GM12878 (cell line): ENCODE measurements around the gene SP1. TPM values are rescaled to one million over a fixed set of nuclear protein-coding genes. Genes with fewer than 3 reads are reported as not detected.

Experiments
- ATAC-seq: fragments of 200-7000 bp; cut with Tn5 transposase; 3 replicates; pipeline ENCODE4 v1.9.1; 2020; ENCODE audit warnings: mild to moderate bottlenecking, moderate library complexity
- Bru-seq: library from RNA; stranded (reverse); fragments of 400-500 nt; gene quantifications from one replicate; lab custom pipeline; 2021; lab: Mats Ljungman, UMichigan
- BruChase-seq, 2 experiments: library from RNA; stranded (reverse); fragments of 400-500 nt; gene quantifications; one replicate each; lab custom pipeline; 2021; lab: Mats Ljungman, UMichigan
- BruUV-seq: library from RNA; stranded (reverse); fragments of 400-500 nt; replicated peaks from 2 replicates; lab custom pipeline; 2021; lab: Mats Ljungman, UMichigan
- CTCF ChIA-PET: fragments of 300-600 bp; sonication (Branson Sonifier 250); formaldehyde crosslinking; extraction: SDS; loops from one replicate; lab custom pipeline; 2021; ENCODE audit warnings: inconsistent platforms; lab: Yijun Ruan, JAX
- POLR2A ChIA-PET: fragments of 350-600 bp; formaldehyde crosslinking; extraction: SDS; loops from one replicate; lab custom pipeline; 2021; ENCODE audit warnings: inconsistent platforms; lab: Charles Lee
- RAD21 ChIA-PET: fragments of 300-600 bp; sonication (Branson Sonifier 250); formaldehyde crosslinking; loops from one replicate; lab custom pipeline; 2023; ENCODE audit warnings: antibody characterized with exemption; ENCODE audit not compliant: unreplicated experiment; lab: Charles Lee
- SMC1A ChIA-PET: fragments of 300-600 bp; sonication (Branson Sonifier 250); formaldehyde crosslinking; loops from one replicate; lab custom pipeline; 2023; ENCODE audit not compliant: unreplicated experiment, uncharacterized antibody; lab: Charles Lee
- DNase-seq: peaks from one replicate; pipeline ENCODE4 v3.0.0-alpha.2; 2011; ENCODE audit warnings: low read depth, low spot score
- FAIRE-seq: peaks from 3 replicates; lab custom pipeline; 2011; peaks lifted over from hg19 to GRCh38; lab: Jason Lieb, UNC
- H2AFZ ChIP-seq: 2 replicates; pipeline ENCODE4 v1.6.0; 2011; ENCODE audit warnings: low read depth, low read length, control low read depth; ENCODE audit not compliant: control insufficient read depth
- H3K27ac ChIP-seq: 2 replicates; pipeline ENCODE4 v1.5.1; 2011; ENCODE audit warnings: control low read depth; ENCODE audit not compliant: control insufficient read depth, insufficient read depth
- H3K27me3 ChIP-seq, 2 experiments: replicated peaks in 1 of 2; 2 replicates each; pipeline versions ENCODE4 v1.6.0 to v1.6.1; 2011; ENCODE audit warnings: low read length in 1 of 2; ENCODE audit not compliant: control insufficient read depth in 2 of 2, insufficient read depth in 2 of 2
- H3K36me3 ChIP-seq, 2 experiments: 2 replicates each; pipeline ENCODE4 v1.5.1; 2011; ENCODE audit warnings: low read length in 1 of 2; ENCODE audit not compliant: control insufficient read depth in 2 of 2, insufficient read depth in 2 of 2
- H3K4me1 ChIP-seq: 2 replicates; pipeline ENCODE4 v1.6.1; 2011; ENCODE audit warnings: mild to moderate bottlenecking, low read length, moderate library complexity, mixed read lengths; ENCODE audit not compliant: control insufficient read depth, insufficient read depth
- H3K4me2 ChIP-seq: 2 replicates; pipeline ENCODE4 v1.6.0; 2011; ENCODE audit warnings: control low read depth; ENCODE audit not compliant: control insufficient read depth, insufficient read depth
- H3K4me3 ChIP-seq: fragments of 200-600 bp; sonication (generic); 2 replicates; pipeline ENCODE4 v1.5.1; 2016
- H3K79me2 ChIP-seq: 2 replicates; pipeline ENCODE4 v1.6.0; 2011; ENCODE audit warnings: low read length; ENCODE audit not compliant: control insufficient read depth, insufficient read depth
- H3K9ac ChIP-seq: 2 replicates; pipeline ENCODE4 v1.8.0; 2011; ENCODE audit warnings: low read length, control low read depth, mixed read lengths; ENCODE audit not compliant: control insufficient read depth, insufficient read depth
- H3K9me3 ChIP-seq: replicated peaks from 3 replicates; pipeline ENCODE4 v1.5.1; 2011; ENCODE audit warnings: mild to moderate bottlenecking, low read length; ENCODE audit not compliant: control insufficient read depth, insufficient read depth
- H4K20me1 ChIP-seq: 2 replicates; pipeline ENCODE4 v1.6.0; 2011; ENCODE audit not compliant: control insufficient read depth, insufficient read depth
- ATF2 ChIP-seq: IDR thresholded peaks from 2 replicates; pipeline ENCODE4 v1.6.1; 2012; ENCODE audit warnings: low read length, inconsistent platforms
- ATF7 ChIP-seq: fragments of 450-650 bp; IDR thresholded peaks from 2 replicates; pipeline ENCODE4 v1.6.1; 2016; ENCODE audit warnings: low read depth, mild to moderate bottlenecking
- CREB1 ChIP-seq: IDR thresholded peaks from 2 replicates; pipeline ENCODE4 v1.6.1; 2012; ENCODE audit warnings: low read depth, mild to moderate bottlenecking, inconsistent platforms
- FOXM1 ChIP-seq: IDR thresholded peaks from 2 replicates; pipeline ENCODE4 v1.6.1; 2012; ENCODE audit warnings: low read depth, mild to moderate bottlenecking, inconsistent platforms, low read length, moderate library complexity
- IKZF2 ChIP-seq, 2 experiments: fragments of 450-650 bp; IDR thresholded peaks; 2 replicates each; pipeline ENCODE4 v1.6.1; 2017; ENCODE audit warnings: mild to moderate bottlenecking in 2 of 2, moderate library complexity in 2 of 2
- MEF2B ChIP-seq: fragments of 450-650 bp; IDR thresholded peaks from 2 replicates; pipeline ENCODE4 v1.6.1; 2018; ENCODE audit warnings: mild to moderate bottlenecking, moderate library complexity; ENCODE audit not compliant: partially characterized antibody, poor library complexity, severe bottlenecking
- MXI1 ChIP-seq: fragments of 150-350 bp; IDR thresholded peaks from 2 replicates; pipeline ENCODE4 v1.6.1; 2011; ENCODE audit warnings: low read depth, mild to moderate bottlenecking, inconsistent platforms, low read length, improper control_type of control experiment
- MYC ChIP-seq: IDR thresholded peaks from 2 replicates; pipeline ENCODE4 v1.6.1; 2011; ENCODE audit warnings: mild to moderate bottlenecking, low read length, moderate library complexity, inconsistent platforms; ENCODE audit not compliant: insufficient read depth, insufficient replicate concordance, insufficient read length, severe bottlenecking
- PAX5 ChIP-seq: IDR thresholded peaks from 2 replicates; pipeline ENCODE4 v1.6.1; 2011; ENCODE audit warnings: low read depth, low read length, borderline replicate concordance
- PKNOX1 ChIP-seq: fragments of 450-650 bp; IDR thresholded peaks from 2 replicates; pipeline ENCODE4 v1.6.1; 2016; ENCODE audit warnings: mild to moderate bottlenecking
- PML ChIP-seq: IDR thresholded peaks from 2 replicates; pipeline ENCODE4 v1.6.1; 2012; ENCODE audit warnings: low read length, inconsistent platforms
- RFX5 ChIP-seq: IDR thresholded peaks from 2 replicates; pipeline ENCODE4 v1.6.1; 2011; ENCODE audit warnings: low read depth, low read length, improper control_type of control experiment
- SMARCA5 ChIP-seq: fragments of 450-650 bp; IDR thresholded peaks from 2 replicates; pipeline ENCODE4 v1.6.1; 2017; ENCODE audit warnings: mild to moderate bottlenecking
- TAF1 ChIP-seq: IDR thresholded peaks from 2 replicates; pipeline ENCODE4 v1.6.1; 2011; ENCODE audit warnings: mild to moderate bottlenecking, low read depth, low read length, borderline replicate concordance
- USF1 ChIP-seq: IDR thresholded peaks from 2 replicates; pipeline ENCODE4 v1.6.1; 2011; ENCODE audit warnings: borderline replicate concordance, low read depth, mild to moderate bottlenecking, moderate library complexity, mixed read lengths, low read length; ENCODE audit not compliant: insufficient read depth; ENCODE audit errors: extremely low read length
- WGBS: methylation state at CpG from one replicate; pipeline ENCODE4 v1.1.6; 2016; ENCODE audit warnings: low lambda C conversion rate; ENCODE audit not compliant: insufficient replicate concordance, insufficient coverage; ENCODE audit errors: missing lambda C conversion rate; 5-methylcytosine and 5-hydroxymethylcytosine counted together
- in situ Hi-C: fragments of 300-500 bp; cut with MboI; formaldehyde crosslinking; loops from 9 replicates; pipeline ENCODE4 v1.14.3; 2018; ENCODE audit warnings: mixed read lengths
- intact Hi-C: fragments of 100-400 bp; cut with micrococcal nuclease; formaldehyde crosslinking; loops from one replicate; pipeline ENCODE4 v1.14.2; 2022; ENCODE audit not compliant: unreplicated experiment
- long read RNA-seq, 2 experiments: library from polyadenylated mRNA; unstranded; transcript quantifications; one replicate each; pipeline ENCODE4 v2.0.0, GENCODE V29; 2019 to 2020
- polyA minus RNA-seq, 3 experiments: library from RNA; depleted of rRNA, polyadenylated mRNA; stranded (reverse); fragments of >200 nt; gene quantifications; 2 replicates each; pipeline ENCODE4 v1.2.3, GENCODE V29; 2011
- polyA plus RNA-seq, 11 experiments: library from polyadenylated mRNA; depleted of rRNA in 4 of 11; unstranded in 6 of 11; stranded (reverse) in 5 of 11; fragments of >200 nt; fragmentation: Nextera tagmentation in 4 of 11; fragmentation: Illumina TruSeq in 1 of 11; extraction: Ambion mirVana in 4 of 11; extraction: Trizol in 1 of 11; gene quantifications; 1 replicate in 1 of 11; 2 replicates in 10 of 11; pipeline versions ENCODE4 v1.2.1 to v1.2.3, GENCODE V29; 2011 to 2016; ENCODE audit warnings: inconsistent platforms in 2 of 11, missing spikeins in 2 of 11, low read depth in 1 of 11
- total RNA-seq, 4 experiments: library from RNA; depleted of rRNA in 3 of 4; stranded (reverse); fragments of >200 nt in 3 of 4; fragmentation: Illumina TruSeq in 1 of 4; extraction: Trizol in 1 of 4; gene quantifications; 2 replicates each; pipeline versions ENCODE4 v1.2.1 to v1.2.3, GENCODE V29; 2013 to 2021

The SP1 gene
- 61.7 and 67.4 TPM in 2 replicates for total RNA-seq (2013; cell fraction: nucleolus; rRNA removed)
- 27.0 and 29.7 TPM in 2 replicates for total RNA-seq (2014; rRNA removed)
- total RNA-seq (2014; rRNA removed; fragmentation: Illumina TruSeq; extraction: Trizol): 31.8 and 32.7 TPM in 2 replicates
- 46.7 and 49.0 TPM in 2 replicates for total RNA-seq (2021)
- 10.3 TPM for polyA plus RNA-seq (2011; ENCODE audit: low read depth)
- polyA plus RNA-seq (2011; rRNA removed): 43.9 and 52.0 TPM in 2 replicates
- polyA plus RNA-seq (2011; cell fraction: cytosol; rRNA removed): 45.8 and 49.4 TPM in 2 replicates
- polyA plus RNA-seq (2011; cell fraction: nucleus; rRNA removed): 41.3 and 53.9 TPM in 2 replicates
- polyA plus RNA-seq (2012): 17.4 and 19.4 TPM in 2 replicates
- 33.5 and 35.6 TPM in 2 replicates for polyA plus RNA-seq (2014; fragmentation: Illumina TruSeq; extraction: Trizol)
- polyA plus RNA-seq (2014; fragmentation: Nextera tagmentation; extraction: Ambion mirVana): 1 to 10 TPM; 4.0 to 7.3 TPM
- polyA plus RNA-seq (2014; rRNA removed): 22.4 and 23.4 TPM in 2 replicates
- 1 to 10 TPM; 3.3 to 3.7 TPM for polyA plus RNA-seq (2016; fragmentation: Nextera tagmentation; extraction: Ambion mirVana)
- polyA minus RNA-seq (2011; rRNA and poly(A)+ RNA removed): 143 and 181 TPM in 2 replicates
- 31.4 and 35.9 TPM in 2 replicates for polyA minus RNA-seq (2011; cell fraction: cytosol; rRNA and poly(A)+ RNA removed)
- polyA minus RNA-seq (2011; cell fraction: nucleus; rRNA and poly(A)+ RNA removed): 18.9 and 33.2 TPM in 2 replicates
- percentile 78 among the genes with signal in this experiment for Bru-seq, nascent RNA
- BruChase-seq, experiment 1, labeled RNA remaining after a 6-hour chase: percentile 89 among the genes with signal in this experiment
- BruChase-seq, experiment 2, labeled RNA remaining after a 2-hour chase: percentile 94 among the genes with signal in this experiment
- long read RNA-seq, experiment 1, partial matches to known transcripts: 0 of 2 reads
- long read RNA-seq, experiment 1, other reads (novel, unspliced or antisense): 2 of 2 reads
- long read RNA-seq, experiment 2, partial matches to known transcripts: 1 of 8 reads
- long read RNA-seq, experiment 2, other reads (novel, unspliced or antisense): 7 of 8 reads

GRCh38 chr12:53380104-53380793 lies at the start of gene SP1:
TSS of gene SP1 (plus strand) at chr12:53380176. CDS start at chr12:53380292, 116 bp downstream.
- ChIA-PET SMC1A (interaction anchor here (0.7 to 6.9 kb wide), 11 partner anchors 9 to 171 kb away, joined by 3 to 124 read pairs (median 6); partner anchors contain the start of genes AAAS and TARBP2), RAD21 (interaction anchor here (0.6 to 6.4 kb wide), 17 partner anchors 25 to 326 kb away, joined by 3 to 91 read pairs (median 4); partner anchors contain the start of genes AAAS, ESPL1, PRR13 and TARBP2), POLR2A (interaction anchor here (0.6 to 5.5 kb wide), 22 partner anchors 9 to 1118 kb away, joined by 3 to 37 read pairs (median 6); partner anchors contain the start of genes AAAS, ATF7, PRR13 and TARBP2), CTCF (interaction anchor here (0.7 to 8.1 kb wide), 11 partner anchors 15 to 296 kb away, joined by 3 to 164 read pairs (median 7); partner anchors contain the start of genes AAAS and ATP5MC2)
- H3K27ac ChIP-seq: peak within 1 kb of the TSS; percentile 89
- H3K4me3 ChIP-seq: peak within 1 kb of the TSS; percentile 68
- peak; percentile 66 for ATAC-seq
- peaks cover 4% of the 10 kb centered on the region; the same call in 1 of the 2 replicates for H4K20me1 ChIP-seq
- peak; percentile 79 for FAIRE-seq
- peaks cover 11% of the 10 kb centered on the region in 2 experiments; a peak in 3 of 4 replicates for H3K36me3 ChIP-seq
- peak within 1 kb of the TSS; percentile 91 for H3K9ac ChIP-seq
- peaks cover 34% of the 10 kb centered on the region for H3K79me2 ChIP-seq
- intact Hi-C loops (loop anchor here (1.0 to 5.0 kb wide), 3 partner anchors 42 to 121 kb away; partner anchors contain the start of genes AMHR2, PCBP2 and TARBP2), in situ Hi-C loops (no loop called here)
- H3K27me3 ChIP-seq: no peaks in the 10 kb centered on the region
- peak within 1 kb of the TSS; percentile 95 for H3K4me2 ChIP-seq
- H2AFZ ChIP-seq: peak within 1 kb of the TSS; percentile 54
- WGBS: 4% methylated on average over 4 of the region's 71 CpGs
- peak; percentile 62 for DNase-seq
- H3K4me1 ChIP-seq: peaks cover 25% of the 10 kb centered on the region
- no TSS peak for BruUV-seq
- no peaks in the 10 kb centered on the region; the same call in 2 of the 3 replicates for H3K9me3 ChIP-seq
- TF ChIP-seq RFX5 (no peak), ATF7 (no peak), PKNOX1 (no peak), MEF2B (no peak), USF1 (no peak), SMARCA5 (no peak), CREB1 (no peak), ATF2 (no peak), IKZF2 (IDR thresholded peaks at IDR 0.05) (no peak), MXI1 (no peak), PML (no peak), FOXM1 (no peak), PAX5 (no peak), TAF1 (no peak), MYC (no peak)
